GM19025 (cell line): Measurements from ENCODE around the gene C3orf38.
"Not testable (repeated sequence)": the region's sequence is repeated elsewhere in the genome, so short reads cannot be mapped to it uniquely, and the experiment has no call there.

Source experiments
- ATAC-seq: cut with Tn5 transposase; IDR thresholded peaks from one replicate; pipeline ENCODE4 v1.9.1; 2021; ENCODE audit warnings: mild to moderate bottlenecking, low read depth, moderate library complexity; ENCODE audit not compliant: unreplicated experiment

Gene C3orf38

DNA sequence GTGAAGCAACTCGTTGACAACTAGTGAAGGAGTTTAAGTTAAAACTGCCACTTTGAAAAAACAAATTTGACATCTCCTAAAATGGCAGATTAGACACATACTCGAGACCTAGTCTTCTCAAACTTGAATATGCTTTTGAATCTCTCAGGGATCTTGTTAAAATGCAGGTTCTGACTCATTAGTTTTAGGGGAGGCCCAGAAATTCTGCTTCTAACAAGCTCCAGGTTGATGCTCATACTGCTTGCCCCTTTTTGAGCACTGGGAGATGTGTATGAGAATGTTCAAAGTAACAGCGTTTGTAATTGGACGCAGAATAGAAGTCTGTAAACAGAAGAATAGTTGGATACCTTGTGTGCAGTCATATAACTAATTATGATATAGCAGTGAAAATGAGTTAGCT lies 1.6 kb downstream of the C3orf38 start:
- ATAC-seq, result no peak

DNA sequence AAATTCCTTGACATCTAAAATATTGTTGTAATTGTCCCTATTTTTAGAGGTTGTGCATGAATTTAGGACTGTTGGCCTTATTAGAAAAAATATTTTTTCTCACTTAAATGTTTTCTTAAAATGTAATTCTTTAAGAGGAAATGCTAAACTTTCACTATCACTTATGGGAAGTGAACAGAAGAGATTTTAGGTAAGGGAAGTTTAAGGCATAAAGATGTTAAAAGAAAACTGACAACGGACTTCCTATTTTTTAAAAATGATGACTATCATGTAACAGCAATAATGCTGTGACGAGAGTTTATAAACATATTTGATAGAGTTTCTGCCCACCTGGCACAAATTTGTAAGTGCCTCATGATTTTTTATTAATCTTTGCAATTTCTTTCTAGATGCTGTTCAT lies 3.1 kb downstream of the C3orf38 start:
- ATAC-seq, result no peak

DNA sequence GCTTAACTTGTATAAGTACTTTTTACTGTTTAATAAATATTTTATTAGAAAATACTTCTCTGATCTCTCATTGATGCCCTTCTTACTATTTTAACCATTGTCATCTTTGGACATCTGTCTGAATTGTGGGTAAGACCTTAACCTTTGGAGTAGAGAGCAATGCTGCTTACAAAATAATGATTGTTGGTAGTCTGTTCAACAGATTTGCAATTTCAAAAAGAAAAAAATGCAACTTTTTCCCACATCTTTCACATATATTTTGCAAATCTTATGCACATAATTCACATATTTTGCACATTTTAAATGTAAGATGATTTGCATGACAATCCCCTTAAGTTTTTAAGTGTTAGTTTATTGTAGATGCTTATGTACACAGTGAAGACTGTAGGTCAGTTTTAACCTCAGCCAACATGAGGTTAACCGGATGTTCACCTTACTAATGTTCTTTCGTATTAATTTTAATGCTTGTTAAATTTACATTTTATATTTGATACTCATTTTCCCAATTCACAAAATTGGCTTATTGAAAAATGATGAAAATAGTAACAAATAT lies 16.7 kb downstream of the C3orf38 start:
- no peak for ATAC-seq

DNA sequence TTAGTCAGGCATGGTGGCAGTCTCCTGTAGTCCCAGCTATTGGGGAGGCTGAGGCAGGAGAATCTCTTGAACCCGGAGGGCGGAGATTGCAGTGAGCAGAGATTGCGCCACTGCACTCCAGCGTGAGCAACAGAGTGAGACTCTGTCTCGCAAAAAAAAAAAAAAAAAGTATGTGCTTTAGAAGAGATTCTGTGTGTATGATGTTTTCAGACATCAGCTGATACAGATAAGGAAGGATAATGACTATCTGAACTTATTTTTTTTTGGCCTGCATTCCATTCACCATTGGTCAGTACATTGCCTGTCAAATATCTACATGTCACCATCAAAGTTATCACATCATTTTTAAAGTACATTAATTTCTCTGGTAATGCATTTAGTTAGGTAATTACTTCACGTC lies 17.4 kb downstream of the C3orf38 start:
- no peak for ATAC-seq

DNA sequence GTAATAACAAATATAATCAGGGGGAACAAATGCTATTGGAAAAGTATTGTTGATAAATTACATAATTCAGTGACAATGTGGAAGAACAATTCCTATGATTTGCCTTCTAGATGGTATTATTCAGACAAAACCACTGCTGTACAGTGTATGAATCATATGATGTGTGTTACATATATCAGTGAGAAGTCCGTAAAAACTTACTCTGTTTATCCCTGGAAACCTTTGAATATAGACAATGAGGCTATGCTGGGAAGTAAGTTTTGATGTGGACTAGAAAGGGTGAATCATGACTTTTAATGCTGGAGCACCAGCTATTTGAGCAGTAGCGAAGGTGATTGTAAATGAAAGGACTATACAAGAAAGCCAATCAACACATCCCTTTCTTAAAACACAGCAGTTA lies 17.9 kb downstream of the C3orf38 start:
- ATAC-seq, result no peak

DNA sequence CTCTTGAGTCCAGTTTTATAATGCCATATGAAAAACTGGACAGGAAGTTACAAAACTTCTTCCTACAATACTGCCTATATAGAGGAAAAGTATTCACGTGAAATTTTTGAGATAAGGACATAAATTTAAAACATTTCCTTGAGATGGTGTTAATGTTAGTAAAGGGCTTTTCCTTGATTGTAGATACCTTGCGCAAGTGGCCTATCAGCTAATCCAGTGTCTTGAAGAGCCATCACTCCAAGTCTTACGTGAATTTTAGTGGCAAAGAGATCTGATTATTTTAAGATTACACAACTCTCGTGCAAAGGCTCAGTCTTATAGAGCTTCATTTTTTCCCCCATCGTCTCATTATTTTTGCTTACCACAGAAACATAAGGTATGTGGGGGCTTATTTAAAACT lies 18.4 kb downstream of the C3orf38 start:
- ATAC-seq, result no peak

DNA sequence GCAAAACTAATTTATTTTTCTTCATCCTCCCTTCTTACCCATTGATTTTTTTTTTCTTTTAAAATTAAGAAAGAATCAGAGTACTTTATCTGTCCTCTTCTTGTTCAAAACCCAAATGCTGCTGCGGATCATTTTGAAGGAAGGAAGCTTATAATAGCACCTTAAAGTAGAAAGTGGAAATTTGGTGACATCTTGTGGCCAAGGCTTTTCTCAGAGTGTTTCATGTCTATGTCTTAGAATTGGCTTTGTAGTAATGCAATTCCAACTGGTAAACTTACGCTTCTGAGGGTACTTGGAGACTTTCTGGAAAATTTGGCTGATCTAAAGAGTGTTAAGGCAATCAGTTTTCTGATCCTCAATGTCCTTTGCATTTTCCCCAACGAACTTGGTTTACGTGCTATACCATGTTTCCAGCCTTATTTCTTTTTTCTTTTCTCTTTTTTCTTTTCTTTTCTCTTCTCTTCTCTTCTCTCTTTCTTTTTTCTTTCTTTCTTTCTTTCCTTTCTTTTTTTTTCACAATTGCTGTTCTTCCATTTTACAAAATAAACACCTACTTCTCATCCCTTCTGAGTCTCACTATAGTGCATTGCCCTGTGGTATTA lies 30.7 kb downstream of the C3orf38 start:
- ATAC-seq, result peak; percentile 75

DNA sequence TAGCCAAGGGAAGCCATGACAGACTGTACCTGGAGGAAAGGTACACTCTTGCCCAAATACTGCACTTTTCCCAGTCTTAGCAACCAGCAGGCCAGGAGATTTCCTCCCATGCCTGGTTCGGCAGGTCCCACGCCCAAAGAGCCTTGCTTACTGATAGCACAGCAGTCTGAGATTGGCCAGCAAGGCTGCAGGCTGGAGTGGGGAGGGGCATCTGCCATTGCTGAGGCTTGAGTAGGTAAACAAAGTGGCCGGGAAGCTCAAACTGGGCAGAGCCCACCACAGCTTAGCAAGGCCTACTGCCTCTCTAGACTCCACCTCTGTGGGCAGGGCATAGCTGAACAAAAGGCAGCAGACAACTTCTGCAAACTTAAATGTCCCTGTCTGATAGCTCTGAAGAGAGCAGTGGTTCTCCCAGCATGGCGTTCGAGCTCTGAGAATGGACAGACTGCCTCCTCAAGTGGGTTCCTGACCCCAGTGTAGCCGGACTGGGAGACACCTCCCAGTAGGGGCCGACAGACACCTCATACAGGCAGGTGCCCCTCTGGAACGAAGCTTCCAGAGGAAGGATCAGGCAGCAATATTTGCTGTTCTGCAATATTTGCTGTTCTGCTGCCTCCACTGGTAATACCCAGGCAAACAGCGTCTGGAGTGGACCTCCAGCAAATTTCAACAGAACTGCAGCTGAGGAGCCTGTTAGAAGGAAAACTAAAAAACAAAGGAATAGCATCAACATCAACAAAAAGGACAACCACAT lies 32.6 kb downstream of the C3orf38 start:
- not testable (repeated sequence) for ATAC-seq

DNA sequence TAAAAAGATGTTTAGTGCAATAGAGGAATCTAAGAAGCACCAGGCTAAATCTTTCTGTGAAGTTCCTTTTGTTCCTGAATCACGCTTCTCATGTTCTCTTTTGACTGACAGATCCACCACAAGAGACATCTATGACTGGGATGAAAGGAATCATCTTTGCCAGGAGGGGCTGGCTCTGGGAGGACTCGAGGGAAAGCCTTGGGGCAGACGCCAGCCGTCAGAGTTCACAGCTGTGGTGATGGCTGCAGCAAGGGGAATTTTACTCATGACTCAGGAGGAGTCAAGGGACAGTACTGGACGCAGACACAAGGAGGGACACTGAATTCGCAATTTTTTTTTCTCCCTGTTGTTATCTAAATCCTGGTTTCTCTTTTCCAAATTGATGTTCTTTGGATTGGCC lies 38.7 kb downstream of the C3orf38 start:
- ATAC-seq, result no peak

DNA sequence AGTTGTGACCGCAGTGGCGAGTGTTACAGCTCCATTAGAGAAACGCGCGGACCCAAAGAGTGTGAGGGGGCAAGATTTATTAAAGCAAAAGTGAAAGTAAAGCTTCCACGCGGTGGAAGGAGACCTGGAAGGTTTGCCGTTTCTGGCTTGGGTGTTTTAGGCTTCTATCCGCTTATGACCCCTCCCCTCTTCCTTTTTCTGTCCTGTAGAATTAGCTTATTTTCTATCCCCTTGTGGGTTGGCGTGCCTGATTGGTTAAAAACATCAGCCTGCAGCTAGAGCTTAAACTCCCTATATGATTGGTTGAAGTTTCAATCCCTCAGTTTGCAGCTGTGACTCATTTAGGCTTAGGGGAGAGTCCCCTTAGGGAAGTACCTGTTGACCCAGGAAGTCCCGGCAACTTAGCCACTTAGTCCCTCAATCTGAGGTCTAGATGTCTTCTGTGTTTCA lies 39.6 kb downstream of the C3orf38 start:
- peak; percentile 97 for ATAC-seq

DNA sequence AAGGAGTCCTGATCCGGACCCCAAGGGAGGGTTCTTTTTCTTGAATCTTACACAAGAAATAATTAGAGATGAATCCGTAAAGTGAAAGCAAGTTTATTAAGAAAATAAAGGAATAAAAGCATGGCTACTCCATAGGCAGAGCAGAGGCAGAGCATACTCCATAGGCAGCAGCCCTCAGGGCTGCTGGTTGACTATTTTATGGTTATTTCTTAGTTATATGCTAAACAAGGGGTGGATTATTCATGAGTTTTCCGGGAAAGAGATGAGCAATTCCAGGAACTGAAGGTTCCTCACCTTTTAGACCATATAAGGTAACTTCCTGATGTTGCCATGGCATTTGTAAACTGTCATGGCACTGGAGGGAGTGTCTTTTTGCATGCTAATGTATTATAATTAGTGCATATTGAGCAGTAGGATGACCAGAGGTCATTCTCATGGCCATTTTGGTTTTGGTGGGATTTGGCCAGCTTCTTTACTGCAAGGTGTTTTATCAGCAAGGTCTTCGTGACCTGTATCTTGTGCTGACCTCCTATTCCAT lies 42.2 kb downstream of the C3orf38 start:
- no peak for ATAC-seq

DNA sequence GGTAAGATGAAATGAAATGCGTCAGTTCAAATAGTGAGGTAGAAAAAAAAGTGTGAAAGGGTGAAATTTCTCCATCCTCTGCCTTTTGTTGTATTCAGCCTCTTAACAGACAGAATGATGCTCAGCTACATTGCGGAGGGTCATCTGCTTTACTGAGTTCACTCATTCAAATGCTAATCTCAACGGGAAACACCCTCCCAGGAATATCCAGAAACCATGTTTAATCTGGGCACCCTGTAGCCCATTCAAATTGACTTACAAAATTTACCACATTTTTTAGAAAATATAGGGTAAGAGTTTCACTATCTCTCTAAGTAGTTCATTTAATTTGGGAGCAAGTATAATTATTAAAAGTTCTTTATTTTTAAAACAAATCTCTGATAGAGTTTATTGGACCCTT lies 42.9 kb downstream of the C3orf38 start:
- no peak for ATAC-seq

DNA sequence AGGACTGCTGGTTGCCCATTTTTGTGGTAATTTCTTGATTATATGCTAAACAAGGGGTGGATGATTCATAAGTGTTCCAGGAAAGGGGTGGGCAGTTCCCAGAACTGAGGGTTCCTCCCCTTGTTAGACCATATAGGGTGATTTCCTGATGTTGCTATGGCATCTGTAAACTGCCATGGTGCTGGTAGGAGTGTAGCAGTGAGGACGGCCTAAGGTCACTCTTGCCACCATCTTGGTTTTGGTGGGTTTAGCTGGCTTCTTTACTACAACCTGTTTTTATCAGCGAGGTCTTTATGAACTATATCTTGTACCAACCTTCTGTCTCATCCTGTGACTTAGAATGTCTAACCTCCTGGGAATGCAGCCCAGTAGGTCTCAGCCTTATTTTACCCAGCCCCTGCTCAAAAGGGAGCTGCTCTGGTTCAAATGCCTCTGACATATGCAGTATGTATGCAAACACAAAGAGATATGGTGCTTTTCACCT lies 46.2 kb downstream of the C3orf38 start:
- no peak for ATAC-seq

DNA sequence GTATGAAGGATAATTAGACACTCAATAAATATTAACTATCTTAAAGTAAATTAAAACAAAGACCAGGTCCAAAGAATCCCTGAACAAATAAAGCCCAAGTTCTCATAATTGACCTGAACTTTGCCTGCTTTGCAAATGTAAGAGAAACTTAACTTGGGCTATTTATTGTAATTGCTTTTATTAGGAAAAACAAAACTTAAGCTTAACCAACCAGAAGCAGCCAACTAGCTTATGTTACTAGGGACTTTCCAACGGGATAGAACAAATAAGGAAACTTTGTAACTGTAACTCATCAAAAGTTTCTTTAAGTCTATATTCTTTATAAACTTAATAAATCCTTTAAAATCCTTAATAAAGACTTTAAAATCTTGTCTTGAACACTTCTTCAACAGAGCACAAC lies 48.4 kb downstream of the C3orf38 start:
- ATAC-seq, result no peak

DNA sequence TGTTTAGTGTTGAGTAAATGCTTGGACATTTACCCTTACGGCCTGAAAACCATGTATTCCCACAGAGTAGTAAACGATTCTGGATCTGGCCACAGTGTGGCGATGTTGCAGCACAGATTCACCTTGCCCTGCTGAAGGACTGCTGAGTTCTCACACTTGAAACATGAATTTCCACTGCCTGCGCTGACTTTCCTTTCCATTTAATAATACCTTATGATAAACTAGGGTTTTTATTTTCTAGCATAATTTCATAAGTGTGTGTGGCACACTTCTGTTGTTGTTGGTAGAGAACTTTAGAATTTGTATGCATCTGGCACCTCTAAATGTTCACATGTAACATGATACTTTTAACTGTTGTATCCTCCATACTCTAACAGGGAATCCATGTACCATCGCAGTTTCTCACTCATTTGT lies 53.9 kb downstream of the C3orf38 start:
- peak; percentile 82 for ATAC-seq
